ENCODE results near the gene TBC1D21.
A peak's percentile ranks its signal among the peaks of the same experiment; 100 is the strongest.

The TBC1D21 gene

GRCh38 chr15:73908030-73908821 is 34.9 kb downstream of the TBC1D21 start:
- peak; percentile 52 for DNase-seq (ENCODE audit: low read depth in 2 of 2)

DNA sequence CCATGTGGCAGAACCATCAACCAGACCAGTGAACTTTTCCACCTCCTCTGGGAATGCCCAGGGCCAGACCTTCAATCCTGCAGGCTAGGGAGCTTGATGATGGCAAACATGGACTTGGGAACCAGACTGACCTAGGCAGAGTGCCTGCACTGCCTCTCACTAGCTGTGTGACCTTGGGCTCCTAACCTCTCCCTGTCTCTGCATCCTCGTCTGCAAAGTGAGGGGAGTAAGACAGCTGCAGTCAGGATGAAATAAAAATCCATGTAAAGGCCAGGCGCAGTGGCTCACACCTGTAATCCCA is 35.4 kb downstream of the TBC1D21 start:
- no peak for DNase-seq (ENCODE audit: low read depth in 2 of 2)

DNA sequence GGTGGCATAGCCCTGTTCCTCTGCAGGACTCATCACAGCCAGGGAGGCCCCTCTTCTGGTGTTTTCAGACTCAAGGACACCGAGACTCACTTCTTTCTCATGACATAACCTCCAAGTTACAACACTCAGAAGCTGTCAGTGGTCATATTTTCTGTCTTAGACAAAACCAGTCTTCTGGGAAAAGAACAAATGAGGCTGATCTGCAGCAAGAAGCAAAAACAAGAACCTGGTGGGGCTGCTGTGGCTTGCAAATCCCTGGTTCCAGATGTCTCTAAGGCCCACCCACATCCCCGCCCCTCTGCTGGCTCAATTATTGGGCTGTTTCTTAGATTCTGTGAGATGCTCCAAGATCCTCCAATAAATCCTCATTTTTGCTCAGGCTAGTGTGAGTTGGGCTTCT is 36.3 kb downstream of the TBC1D21 start:
- DNase-seq (ENCODE audit: low read depth in 2 of 2): no peak

DNA sequence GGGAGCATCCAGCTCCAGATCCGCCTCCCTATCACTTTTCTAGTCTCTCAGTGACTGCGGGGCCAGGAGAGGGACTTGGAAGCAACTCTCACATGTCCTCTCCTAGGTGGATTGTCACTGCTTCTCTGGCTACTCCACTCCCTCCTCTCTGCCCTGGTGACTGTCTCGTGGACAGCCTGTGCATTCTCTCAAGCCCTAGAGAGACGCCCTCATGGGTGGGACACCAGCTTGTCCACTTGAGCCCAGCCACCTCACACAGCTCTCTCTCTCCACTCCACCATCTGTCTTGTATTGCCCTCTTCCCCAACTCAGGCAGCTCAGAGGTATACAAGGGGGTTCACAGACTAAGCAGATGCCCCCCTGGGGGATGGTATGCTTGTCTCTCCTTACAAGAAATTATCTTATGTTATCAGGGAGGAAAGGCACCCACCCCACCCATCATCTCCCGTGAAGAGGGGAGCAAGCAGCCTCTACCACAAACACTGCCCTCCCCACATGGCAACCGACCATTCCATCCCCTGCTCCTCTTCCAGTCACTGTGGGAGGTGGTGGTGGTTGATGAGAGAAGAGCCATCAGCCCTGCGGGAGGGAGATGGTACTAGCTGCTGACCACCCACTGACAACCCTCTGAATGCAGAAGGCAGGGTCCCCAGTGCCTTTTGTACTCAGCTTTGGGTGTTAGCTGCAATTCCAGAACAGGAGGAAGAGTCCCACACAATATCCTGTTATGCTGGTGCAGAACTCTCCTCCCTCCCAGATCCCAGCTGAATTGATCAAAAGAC is 37.3 kb downstream of the TBC1D21 start:
- no peak for DNase-seq (ENCODE audit: low read depth in 2 of 2)

GRCh38 chr15:73912030-73912596 is 38.7 kb downstream of the TBC1D21 start:
- no peak for DNase-seq (ENCODE audit: low read depth in 2 of 2)

DNA sequence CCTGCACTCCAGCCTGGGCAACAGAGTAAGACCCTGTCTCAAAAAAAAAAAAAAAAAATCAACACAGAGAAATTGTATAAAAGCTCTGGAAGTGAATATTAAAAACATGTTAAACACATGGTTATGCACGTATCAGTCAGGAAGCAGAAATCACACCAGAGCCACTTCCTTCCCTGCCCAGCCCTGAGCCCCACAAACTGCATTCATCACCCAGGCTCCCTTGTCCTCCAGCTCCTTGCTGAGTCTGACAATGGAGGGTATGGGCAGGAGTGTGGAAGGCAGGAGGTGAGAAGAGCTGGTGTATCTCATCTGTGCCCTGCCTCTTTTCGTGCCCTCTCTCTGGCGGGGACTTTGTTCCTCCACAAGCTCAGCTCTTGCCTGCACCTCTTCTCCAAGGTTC is 40.8 kb downstream of the TBC1D21 start:
- no peak for DNase-seq (ENCODE audit: low read depth in 2 of 2)

DNA sequence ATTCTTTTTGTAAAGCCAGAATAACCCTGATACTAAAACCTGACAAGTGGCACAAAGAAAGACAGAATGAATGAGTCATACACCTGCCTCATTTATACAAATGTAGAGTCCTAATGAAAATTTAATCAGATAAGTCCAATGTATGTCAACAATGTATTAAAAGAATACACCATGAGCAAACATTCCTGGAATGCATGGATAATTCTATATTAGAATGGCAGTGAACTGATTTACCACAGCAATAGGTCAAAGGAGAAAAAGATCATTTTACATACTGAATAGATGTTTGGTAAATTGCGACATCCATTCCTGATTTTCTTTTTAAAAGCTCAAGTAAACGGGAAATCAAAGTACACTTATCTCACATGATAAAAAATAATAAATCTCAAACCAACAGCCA is 41.7 kb downstream of the TBC1D21 start:
- DNase-seq (ENCODE audit: low read depth in 2 of 2): no peak

DNA sequence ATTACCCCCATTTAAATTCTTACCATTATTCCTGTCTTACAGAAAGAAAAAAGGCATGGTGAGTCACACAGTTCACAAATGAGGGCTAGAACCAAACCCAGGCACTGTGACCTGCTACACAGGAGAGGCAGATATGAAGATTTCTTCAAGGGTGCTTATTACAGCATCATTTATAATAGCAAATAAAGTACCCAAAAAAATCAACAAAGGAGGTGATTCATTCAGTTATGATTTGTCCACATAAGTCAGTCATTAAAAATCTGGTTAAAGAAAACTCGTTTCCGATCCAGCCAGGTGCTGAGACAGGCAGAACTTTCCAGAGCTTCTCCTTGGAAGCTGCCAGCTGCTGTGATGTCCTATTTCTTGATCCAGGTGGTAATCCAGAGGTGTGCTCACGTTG is 45.4 kb downstream of the TBC1D21 start:
- DNase-seq (ENCODE audit: low read depth in 2 of 2): no peak

DNA sequence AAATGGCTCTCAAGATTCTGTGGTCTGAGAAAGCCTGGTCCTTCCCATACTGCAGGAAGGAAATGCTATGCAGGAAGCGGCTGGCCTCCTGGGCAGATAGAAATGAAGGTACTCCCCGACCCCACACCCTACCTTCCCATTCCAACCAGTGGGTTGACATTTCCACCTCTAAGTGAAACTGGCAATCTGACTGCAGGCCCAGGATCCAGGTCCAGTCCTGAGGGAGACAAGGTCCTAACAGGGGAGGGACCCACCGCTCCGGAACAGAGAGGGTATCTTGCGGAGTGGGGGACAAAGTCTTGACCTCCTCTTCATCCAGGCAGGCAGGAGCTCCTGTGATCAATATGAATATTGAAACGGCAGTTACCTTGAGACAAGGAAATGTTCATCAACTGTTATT is 46.3 kb downstream of the TBC1D21 start:
- DNase-seq (ENCODE audit: low read depth in 2 of 2): no peak

DNA sequence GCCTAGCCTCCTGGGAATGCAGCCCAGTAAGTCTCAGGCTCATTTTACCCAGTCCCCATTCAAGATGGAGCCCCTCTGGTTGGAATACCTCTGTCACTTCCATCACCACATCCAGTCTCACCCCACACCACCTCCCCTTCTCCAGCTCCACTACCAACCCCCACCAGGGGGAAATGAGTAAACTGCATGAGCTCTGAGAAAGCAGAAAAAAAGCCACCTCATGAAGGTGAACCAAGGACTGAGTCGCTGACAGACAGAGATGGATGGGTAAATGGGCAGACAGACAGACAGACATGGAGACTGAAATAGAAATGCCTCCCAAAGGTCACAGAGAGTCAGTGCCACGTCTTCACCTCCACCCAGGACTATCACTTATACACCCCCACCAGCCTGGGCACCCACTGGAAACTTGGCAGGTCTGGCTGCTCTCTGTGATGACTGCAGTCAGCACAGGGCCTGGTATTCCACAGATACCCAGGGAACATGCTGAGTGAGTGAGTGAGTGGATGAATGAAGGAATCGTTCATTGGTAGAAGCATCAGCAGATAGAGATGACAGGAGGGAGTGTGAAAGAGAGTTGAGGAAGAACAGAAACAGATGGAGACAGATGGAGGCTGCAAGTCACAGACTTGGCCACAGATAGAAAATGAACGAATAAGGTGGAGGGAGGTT is 48.0 kb downstream of the TBC1D21 start:
- DNase-seq (ENCODE audit: low read depth in 2 of 2): no peak

DNA sequence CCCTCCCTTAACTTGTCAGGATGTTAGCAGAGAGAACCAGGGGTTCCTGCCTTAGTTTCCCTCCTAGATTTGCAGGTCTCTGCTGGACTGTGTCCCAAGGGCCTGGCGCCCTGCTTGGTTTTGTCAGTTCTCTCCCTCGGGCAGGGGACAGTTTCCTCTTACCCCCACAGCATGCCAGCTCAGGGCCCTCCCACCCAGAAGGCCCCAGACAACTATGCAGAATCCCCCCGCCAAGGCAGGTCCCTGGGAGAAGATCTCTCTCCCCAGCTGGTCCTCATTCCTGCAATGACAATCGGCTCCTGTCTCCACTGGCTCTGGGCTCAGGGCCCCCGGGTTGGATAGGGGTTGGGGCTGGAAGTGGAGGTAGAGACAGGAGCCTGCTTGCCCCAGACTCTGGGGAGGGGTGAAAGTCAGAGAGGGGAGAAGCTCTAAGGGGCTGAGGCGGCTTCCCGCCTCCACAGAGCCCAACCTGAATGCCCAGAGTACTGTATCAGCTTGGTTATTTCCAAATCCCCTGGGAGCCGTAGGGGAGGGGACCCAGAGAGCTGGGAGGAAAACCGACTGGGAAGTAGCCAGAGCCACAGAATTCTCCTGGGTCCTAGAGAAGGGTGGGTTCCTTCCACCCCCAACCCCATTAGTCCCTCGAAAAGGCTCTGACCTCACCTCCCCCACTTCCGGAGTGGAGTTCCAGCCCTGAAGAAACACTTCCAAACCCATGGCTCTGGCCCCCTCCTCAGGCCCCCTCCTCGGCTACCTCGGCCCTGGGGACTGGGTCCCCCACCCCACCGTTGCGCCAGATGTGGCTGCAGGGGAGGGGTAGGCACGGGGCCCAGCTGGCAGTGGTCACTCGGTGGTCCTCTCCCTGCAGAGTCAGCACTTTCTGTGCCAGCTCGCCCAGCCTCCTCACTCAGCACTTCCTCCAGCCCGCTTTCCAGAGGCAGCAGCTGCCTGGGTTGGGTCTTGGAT is 49.1 kb downstream of the TBC1D21 start:
- DNase-seq (ENCODE audit: low read depth in 2 of 2): no peak

DNA sequence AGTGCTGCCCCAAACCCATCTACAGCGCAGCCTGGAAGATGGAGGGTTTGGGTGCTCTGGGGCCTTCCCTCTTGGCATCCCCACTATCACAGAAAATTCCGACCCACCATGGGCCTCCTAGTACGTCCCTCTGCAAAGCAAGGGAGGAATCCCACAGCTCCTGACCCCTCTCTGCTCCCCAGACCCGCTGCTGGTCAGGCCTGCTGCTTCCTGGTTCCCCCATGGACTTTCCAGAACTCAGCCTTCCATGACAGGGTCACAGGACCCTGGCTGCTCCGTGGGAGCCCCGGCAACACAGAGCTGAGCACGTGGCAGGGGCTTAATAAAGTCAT is 49.8 kb downstream of the TBC1D21 start:
- DNase-seq (ENCODE audit: low read depth in 2 of 2): no peak

- no peak for DNase-seq (ENCODE audit: low read depth in 2 of 2)
Observed at GRCh38 chr15:73923488-73924164, 50.3 kb downstream of the TBC1D21 start.

DNA sequence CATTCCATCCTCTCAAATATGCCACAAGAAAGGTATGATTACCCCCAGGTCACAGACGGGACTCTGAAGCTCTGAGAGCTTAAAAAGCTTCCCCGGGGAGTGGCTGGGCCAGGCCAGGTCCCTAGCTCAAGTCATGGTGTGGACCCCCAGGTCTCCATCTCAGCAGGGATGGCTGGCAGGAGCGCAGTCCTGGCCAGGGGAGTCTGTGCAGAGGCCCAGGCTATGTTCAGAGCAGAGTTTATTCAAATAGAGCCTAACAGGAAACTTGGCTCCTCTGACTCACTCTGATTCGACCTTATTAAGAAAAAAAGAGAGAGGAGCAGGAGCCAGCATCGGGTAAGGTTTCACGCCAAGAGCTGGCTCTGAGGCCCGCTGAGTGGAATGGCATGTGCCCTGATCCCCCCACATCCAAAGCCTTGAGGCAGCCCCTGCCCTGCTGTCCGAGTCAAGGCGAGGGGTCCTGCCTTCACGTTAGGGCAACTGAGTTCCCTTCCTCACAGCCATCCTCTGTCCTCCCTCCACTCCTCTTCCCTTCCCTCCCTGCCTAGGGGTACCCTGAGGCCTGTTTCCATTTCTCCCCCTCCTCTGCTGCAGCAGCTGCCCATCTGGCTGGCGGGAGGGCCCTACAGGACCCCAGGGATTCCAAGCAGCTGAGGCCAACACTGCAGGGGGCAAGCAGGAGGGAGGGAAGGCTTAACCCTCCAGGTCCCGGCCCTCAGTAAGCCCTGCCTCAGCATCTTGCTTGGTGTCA is 51.0 kb downstream of the TBC1D21 start:
- no peak for DNase-seq (ENCODE audit: low read depth in 2 of 2)

- no peak for DNase-seq (ENCODE audit: low read depth in 2 of 2)
Observed at GRCh38 chr15:73925848-73926218, 52.5 kb downstream of the TBC1D21 start.

- DNase-seq (ENCODE audit: low read depth in 2 of 2): no peak
Observed at GRCh38 chr15:73926219-73927002, 53.0 kb downstream of the TBC1D21 start, which contains the start of gene LOXL1. TSS of gene LOXL1 (plus strand) at chr15:73926462. CDS start at chr15:73926784, 322 bp downstream.

DNA sequence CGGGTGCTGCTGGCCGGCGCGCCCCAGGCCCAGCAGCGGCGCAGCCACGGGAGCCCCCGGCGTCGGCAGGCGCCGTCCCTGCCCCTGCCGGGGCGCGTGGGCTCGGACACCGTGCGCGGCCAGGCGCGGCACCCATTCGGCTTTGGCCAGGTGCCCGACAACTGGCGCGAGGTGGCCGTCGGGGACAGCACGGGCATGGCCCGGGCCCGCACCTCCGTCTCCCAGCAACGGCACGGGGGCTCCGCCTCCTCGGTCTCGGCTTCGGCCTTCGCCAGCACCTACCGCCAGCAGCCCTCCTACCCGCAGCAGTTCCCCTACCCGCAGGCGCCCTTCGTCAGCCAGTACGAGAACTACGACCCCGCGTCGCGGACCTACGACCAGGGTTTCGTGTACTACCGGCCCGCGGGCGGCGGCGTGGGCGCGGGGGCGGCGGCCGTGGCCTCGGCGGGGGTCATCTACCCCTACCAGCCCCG is 53.7 kb downstream of the TBC1D21 start:
- DNase-seq (ENCODE audit: low read depth in 2 of 2): peak in 1 of 2 donors; percentile 11

DNA sequence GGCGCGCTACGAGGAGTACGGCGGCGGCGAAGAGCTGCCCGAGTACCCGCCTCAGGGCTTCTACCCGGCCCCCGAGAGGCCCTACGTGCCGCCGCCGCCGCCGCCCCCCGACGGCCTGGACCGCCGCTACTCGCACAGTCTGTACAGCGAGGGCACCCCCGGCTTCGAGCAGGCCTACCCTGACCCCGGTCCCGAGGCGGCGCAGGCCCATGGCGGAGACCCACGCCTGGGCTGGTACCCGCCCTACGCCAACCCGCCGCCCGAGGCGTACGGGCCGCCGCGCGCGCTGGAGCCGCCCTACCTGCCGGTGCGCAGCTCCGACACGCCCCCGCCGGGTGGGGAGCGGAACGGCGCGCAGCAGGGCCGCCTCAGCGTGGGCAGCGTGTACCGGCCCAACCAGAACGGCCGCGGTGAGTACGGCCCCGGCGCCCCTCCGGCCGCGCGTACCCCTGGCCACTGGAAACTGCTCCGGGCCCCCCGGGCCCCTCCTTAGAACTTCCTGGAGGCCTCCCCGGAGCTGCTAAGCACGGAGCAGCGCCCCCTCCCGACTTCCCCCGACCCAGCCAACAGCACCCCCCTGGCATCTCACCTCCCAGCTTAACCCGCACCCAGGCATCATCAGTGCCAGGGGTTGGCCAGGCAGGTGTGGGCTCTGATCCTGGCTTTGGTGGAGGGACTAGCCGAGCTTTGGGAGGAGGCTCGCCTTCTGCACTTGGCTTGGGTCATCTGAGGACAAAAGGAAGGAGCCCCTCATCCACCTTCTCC is 54.3 kb downstream of the TBC1D21 start:
- DNase-seq (ENCODE audit: low read depth in 2 of 2): peak; percentile 48 to 63

GRCh38 chr15:73928241-73928579 is 54.8 kb downstream of the TBC1D21 start:
- DNase-seq (ENCODE audit: low read depth in 2 of 2): no peak
